ENCODE data around the gene FOXRED2.

GRCh38 chr22:36470994-36471331 lies 35.9 kb downstream of the FOXRED2 start:
- TF ChIP-seq CTCF (IDR thresholded peaks at IDR 0.05) (no peak), POLR2A (IDR thresholded peaks at IDR 0.05) (peak in 1 of 2 donors; percentile 38)
